HepG2 (cell line): ENCODE data around the gene KIFC1. TPM values are rescaled to one million over a fixed set of nuclear protein-coding genes. Genes with fewer than 3 reads are reported as not detected.

ENCODE experiments used
- ATAC-seq: fragments of 200-7000 bp; cut with Tn5 transposase; 3 replicates; pipeline ENCODE4 v1.9.1; 2020; ENCODE audit warnings: mild to moderate bottlenecking, moderate library complexity
- BruUV-seq: library from RNA; stranded (reverse); fragments of 400-500 nt; replicated peaks from 2 replicates; lab custom pipeline; 2021; lab: Mats Ljungman, UMichigan
- CTCF ChIA-PET: fragments of 300-600 bp; formaldehyde crosslinking; extraction: SDS; loops from one replicate; lab custom pipeline; 2021; ENCODE audit warnings: low total read pairs, inconsistent platforms, low intra/inter-chr PET ratio; lab: Yijun Ruan, JAX
- POLR2A ChIA-PET: fragments of 350-600 bp; sonication (Branson Sonifier 250); formaldehyde crosslinking; loops from one replicate; lab custom pipeline; 2020; ENCODE audit warnings: antibody characterized with exemption, inconsistent platforms; lab: Yijun Ruan, JAX
- DNase-seq: peaks from one replicate; pipeline ENCODE4 v3.0.0-alpha.2; 2015; ENCODE audit warnings: low spot score
- FAIRE-seq: peaks from 3 replicates; lab custom pipeline; 2011; peaks lifted over from hg19 to GRCh38; lab: Jason Lieb, UNC
- H2AFZ ChIP-seq: one replicate; pipeline ENCODE4 v1.6.1; 2011; ENCODE audit warnings: low read length, inconsistent platforms
- H3K27ac ChIP-seq: fragments of 300-600 bp; 3 replicates; pipeline ENCODE4 v1.8.0; 2011; ENCODE audit warnings: mixed run types, mild to moderate bottlenecking, mixed read lengths, low read length, inconsistent platforms; ENCODE audit not compliant: insufficient read depth; ENCODE audit errors: extremely low read length
- H3K27me3 ChIP-seq, 2 experiments: fragments of 200-600 bp in 1 of 2; 2 replicates in 1 of 2; 3 replicates in 1 of 2; pipeline versions ENCODE4 v1.6.0 to v1.8.0; 2011; ENCODE audit warnings: low read length in 2 of 2, mild to moderate bottlenecking in 2 of 2, moderate library complexity in 2 of 2, inconsistent platforms in 1 of 2; ENCODE audit not compliant: insufficient read depth in 2 of 2, control insufficient read depth in 1 of 2
- H3K36me3 ChIP-seq, 2 experiments: fragments of 200-600 bp in 1 of 2; replicated peaks in 1 of 2; 2 replicates in 1 of 2; 3 replicates in 1 of 2; pipeline versions ENCODE4 v1.5.1 to v1.8.0; 2011; ENCODE audit warnings: low read length in 2 of 2, inconsistent platforms in 1 of 2; ENCODE audit not compliant: insufficient read depth in 2 of 2, control insufficient read depth in 1 of 2
- H3K4me1 ChIP-seq: 2 replicates; pipeline ENCODE4 v1.5.1; 2012; ENCODE audit warnings: low read length, inconsistent platforms; ENCODE audit not compliant: insufficient read depth
- H3K4me2 ChIP-seq: 2 replicates; pipeline ENCODE4 v1.6.0; 2011; ENCODE audit warnings: low read depth, low read length, inconsistent platforms
- H3K4me3 ChIP-seq, 3 experiments: fragments of 200-600 bp in 1 of 3; sonication (generic), shearing (Covaris generic) in 1 of 3; replicated peaks in 1 of 3; 2 replicates each; pipeline ENCODE4 v1.5.1; 2011 to 2016; ENCODE audit warnings: low read length in 3 of 3, inconsistent platforms in 2 of 3, low read depth in 2 of 3, mild to moderate bottlenecking in 2 of 3, control low read depth in 1 of 3, mixed read lengths in 1 of 3; ENCODE audit not compliant: insufficient read depth in 1 of 3
- H3K79me2 ChIP-seq: one replicate; pipeline ENCODE4 v1.6.1; 2011; ENCODE audit warnings: low read length, inconsistent platforms; ENCODE audit not compliant: insufficient read depth
- H3K9ac ChIP-seq: 2 replicates; pipeline ENCODE4 v1.6.0; 2011; ENCODE audit warnings: mild to moderate bottlenecking, low read depth, low read length, inconsistent platforms; ENCODE audit not compliant: insufficient read depth
- H3K9me3 ChIP-seq: 2 replicates; pipeline ENCODE4 v1.5.1; 2012; ENCODE audit warnings: mild to moderate bottlenecking, low read length
- H4K20me1 ChIP-seq: 2 replicates; pipeline ENCODE4 v1.6.0; 2011; ENCODE audit warnings: inconsistent platforms, mild to moderate bottlenecking, low read length, moderate library complexity; ENCODE audit not compliant: insufficient read depth
- FOXP1 ChIP-seq, 2 experiments: fragments of 450-650 bp in 1 of 2; IDR thresholded peaks; 2 replicates each; pipeline ENCODE4 v1.6.1; 2017 to 2018; ENCODE audit warnings: antibody characterized with exemption in 1 of 2
- ISL2 ChIP-seq: sonication (generic); formaldehyde crosslinking; IDR thresholded peaks from 2 replicates; pipeline ENCODE4 v1.5.0; 2020; ENCODE audit warnings: missing genetic modification reagents
- JUNB ChIP-seq: sonication (generic); formaldehyde crosslinking; IDR thresholded peaks from 2 replicates; pipeline ENCODE4 v1.8.0; 2022; ENCODE audit warnings: missing genetic modification reagents, mild to moderate bottlenecking, borderline replicate concordance
- KLF9 ChIP-seq: IDR thresholded peaks from 2 replicates; pipeline ENCODE4 v1.6.1; 2016; ENCODE audit warnings: low read depth
- RBM39 ChIP-seq: fragments of 200-400 bp; formaldehyde crosslinking; IDR thresholded peaks from one replicate; pipeline ENCODE4 v1.6.1; 2018; ENCODE audit warnings: antibody characterized with exemption, mild to moderate bottlenecking, low read depth, low read length; ENCODE audit not compliant: poor library complexity, severe bottlenecking
- SALL1 ChIP-seq: sonication (generic); formaldehyde crosslinking; IDR thresholded peaks from 2 replicates; pipeline ENCODE4 v1.8.0; 2022; ENCODE audit warnings: mild to moderate bottlenecking, missing genetic modification reagents
- ZNF83 ChIP-seq: sonication (generic); formaldehyde crosslinking; IDR thresholded peaks from 2 replicates; pipeline ENCODE4 v1.4.0; 2020; ENCODE audit warnings: missing genetic modification reagents, mild to moderate bottlenecking, borderline replicate concordance
- WGBS: methylation state at CpG from one replicate; pipeline ENCODE4 v1.1.6; 2017; ENCODE audit warnings: low lambda C conversion rate; 5-methylcytosine and 5-hydroxymethylcytosine counted together
- in situ Hi-C: cut with HindIII; loops from 2 replicates; pipeline ENCODE4 v1.10.0; 2017; ENCODE audit warnings: low pct_unique_long_range_greater_than_20kb; ENCODE audit not compliant: extremely low pct_ligation_motif_present
- intact Hi-C: fragments of 100-400 bp; cut with micrococcal nuclease; formaldehyde crosslinking; loops from one replicate; pipeline ENCODE4 v1.10.0; 2022; ENCODE audit not compliant: unreplicated experiment
- polyA plus RNA-seq, 8 experiments: library from polyadenylated mRNA; depleted of rRNA in 3 of 8; stranded (reverse) in 7 of 8; unstranded in 1 of 8; fragments of >200 nt; fragmentation: Illumina TruSeq in 4 of 8; extraction: Trizol in 4 of 8; gene quantifications; 2 replicates each; pipeline versions ENCODE4 v1.2.1 to v1.2.3, GENCODE V29; 2011 to 2016; ENCODE audit warnings: low read depth in 4 of 8, missing spikeins in 1 of 8, mixed read lengths in 1 of 8; ENCODE audit not compliant: insufficient read depth in 1 of 8
- total RNA-seq, 5 experiments: library from RNA; depleted of rRNA; stranded (reverse); fragments of >200 nt; fragmentation: Illumina TruSeq; extraction: Trizol; gene quantifications; 2 replicates each; pipeline ENCODE4 v1.2.3, GENCODE V29; 2016; ENCODE audit warnings: low read depth in 1 of 5
- TF ChIP-seq, protein P1 (sequence below): sonication (generic); formaldehyde crosslinking; IDR thresholded peaks from 2 replicates; pipeline ENCODE4 v1.4.0; 2020; ENCODE audit warnings: missing genetic modification reagents, borderline replicate concordance
- TF ChIP-seq, protein P2 (sequence below): sonication (generic); formaldehyde crosslinking; IDR thresholded peaks from 2 replicates; pipeline ENCODE4 v1.4.0; 2020; ENCODE audit warnings: missing genetic modification reagents, borderline replicate concordance
- TF ChIP-seq, protein P3 (sequence below): sonication (generic); formaldehyde crosslinking; IDR thresholded peaks from 2 replicates; pipeline ENCODE4 v1.9.0; 2021; ENCODE audit warnings: mild to moderate bottlenecking, missing genetic modification reagents
- TF ChIP-seq, protein P4 (sequence below): IDR thresholded peaks from 2 replicates; pipeline ENCODE4 v1.6.1; 2016

The KIFC1 gene
- total and polyA plus RNA-seq, 2 of the 13 experiments (the other 11 are each of a cell fraction or from before 2014, with no cell fraction given): 25.0 to 45.5 TPM

DNA sequence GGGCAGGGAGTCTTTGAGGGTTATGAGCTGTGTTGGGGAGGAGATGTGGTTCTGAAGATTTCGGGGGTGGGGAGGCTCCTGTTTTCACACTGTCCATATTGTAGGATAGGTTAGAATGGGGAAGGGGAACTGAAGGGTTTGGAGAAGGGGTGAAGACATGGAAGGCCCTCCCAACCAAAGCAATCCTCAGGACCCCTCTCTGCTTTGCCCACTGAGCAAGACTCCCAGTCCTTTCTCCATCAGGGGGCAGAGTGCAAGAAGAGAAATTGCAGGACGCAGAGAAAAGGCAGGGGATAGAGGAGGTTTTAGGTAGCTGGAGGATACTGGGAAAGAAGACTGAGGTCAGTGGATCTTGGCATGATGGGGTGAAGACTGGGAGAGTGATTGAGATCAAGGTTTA lies 32.2 kb downstream of the KIFC1 start:
- Histone ChIP-seq H3K79me2 (no peaks in the 10 kb centered on the region), H3K9me3 (no peaks in the 10 kb centered on the region), H3K36me3 (no peaks in the 10 kb centered on the region), H4K20me1 (no peaks in the 10 kb centered on the region), H3K27ac (no peak overlapping the region), H3K27me3 (peaks cover 2 to 35% of the 10 kb centered on the region in 2 experiments; a peak in 3 of 5 replicates), H3K4me2 (no peak overlapping the region), H3K9ac (no peak overlapping the region), H2AFZ (no peak overlapping the region), H3K4me1 (peaks cover 41% of the 10 kb centered on the region), H3K4me3 (no peak overlapping the region)
- intact Hi-C loops: no loop called here
- 67% methylated on average over 2 of the region's 2 CpGs for WGBS
- no peak for FAIRE-seq
- ChIA-PET POLR2A (no interaction called here), CTCF (no interaction called here)
- no peak for ATAC-seq
- BruUV-seq: no TSS peak
- DNase-seq: no peak
- TF ChIP-seq, protein P1, sequence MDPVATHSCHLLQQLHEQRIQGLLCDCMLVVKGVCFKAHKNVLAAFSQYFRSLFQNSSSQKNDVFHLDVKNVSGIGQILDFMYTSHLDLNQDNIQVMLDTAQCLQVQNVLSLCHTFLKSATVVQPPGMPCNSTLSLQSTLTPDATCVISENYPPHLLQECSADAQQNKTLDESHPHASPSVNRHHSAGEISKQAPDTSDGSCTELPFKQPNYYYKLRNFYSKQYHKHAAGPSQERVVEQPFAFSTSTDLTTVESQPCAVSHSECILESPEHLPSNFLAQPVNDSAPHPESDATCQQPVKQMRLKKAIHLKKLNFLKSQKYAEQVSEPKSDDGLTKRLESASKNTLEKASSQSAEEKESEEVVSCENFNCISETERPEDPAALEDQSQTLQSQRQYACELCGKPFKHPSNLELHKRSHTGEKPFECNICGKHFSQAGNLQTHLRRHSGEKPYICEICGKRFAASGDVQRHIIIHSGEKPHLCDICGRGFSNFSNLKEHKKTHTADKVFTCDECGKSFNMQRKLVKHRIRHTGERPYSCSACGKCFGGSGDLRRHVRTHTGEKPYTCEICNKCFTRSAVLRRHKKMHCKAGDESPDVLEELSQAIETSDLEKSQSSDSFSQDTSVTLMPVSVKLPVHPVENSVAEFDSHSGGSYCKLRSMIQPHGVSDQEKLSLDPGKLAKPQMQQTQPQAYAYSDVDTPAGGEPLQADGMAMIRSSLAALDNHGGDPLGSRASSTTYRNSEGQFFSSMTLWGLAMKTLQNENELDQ (CRISPR knock-in tag): no peak
- TF ChIP-seq JUNB (CRISPR knock-in tag): no peak
- TF ChIP-seq FOXP1 (IDR thresholded peaks at IDR 0.05): no peak
- TF ChIP-seq FOXP1 (CRISPR knock-in tag; IDR thresholded peaks at IDR 0.05): no peak
- no peak for TF ChIP-seq RBM39
- no peak for TF ChIP-seq SALL1 (CRISPR knock-in tag)
- no peak for TF ChIP-seq KLF9
- no peak for TF ChIP-seq ISL2 (CRISPR knock-in tag)
- TF ChIP-seq, protein P2, sequence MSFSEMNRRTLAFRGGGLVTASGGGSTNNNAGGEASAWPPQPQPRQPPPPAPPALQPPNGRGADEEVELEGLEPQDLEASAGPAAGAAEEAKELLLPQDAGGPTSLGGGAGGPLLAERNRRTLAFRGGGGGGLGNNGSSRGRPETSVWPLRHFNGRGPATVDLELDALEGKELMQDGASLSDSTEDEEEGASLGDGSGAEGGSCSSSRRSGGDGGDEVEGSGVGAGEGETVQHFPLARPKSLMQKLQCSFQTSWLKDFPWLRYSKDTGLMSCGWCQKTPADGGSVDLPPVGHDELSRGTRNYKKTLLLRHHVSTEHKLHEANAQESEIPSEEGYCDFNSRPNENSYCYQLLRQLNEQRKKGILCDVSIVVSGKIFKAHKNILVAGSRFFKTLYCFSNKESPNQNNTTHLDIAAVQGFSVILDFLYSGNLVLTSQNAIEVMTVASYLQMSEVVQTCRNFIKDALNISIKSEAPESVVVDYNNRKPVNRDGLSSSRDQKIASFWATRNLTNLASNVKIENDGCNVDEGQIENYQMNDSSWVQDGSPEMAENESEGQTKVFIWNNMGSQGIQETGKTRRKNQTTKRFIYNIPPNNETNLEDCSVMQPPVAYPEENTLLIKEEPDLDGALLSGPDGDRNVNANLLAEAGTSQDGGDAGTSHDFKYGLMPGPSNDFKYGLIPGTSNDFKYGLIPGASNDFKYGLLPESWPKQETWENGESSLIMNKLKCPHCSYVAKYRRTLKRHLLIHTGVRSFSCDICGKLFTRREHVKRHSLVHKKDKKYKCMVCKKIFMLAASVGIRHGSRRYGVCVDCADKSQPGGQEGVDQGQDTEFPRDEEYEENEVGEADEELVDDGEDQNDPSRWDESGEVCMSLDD (CRISPR knock-in tag): no peak
- TF ChIP-seq, protein P3, sequence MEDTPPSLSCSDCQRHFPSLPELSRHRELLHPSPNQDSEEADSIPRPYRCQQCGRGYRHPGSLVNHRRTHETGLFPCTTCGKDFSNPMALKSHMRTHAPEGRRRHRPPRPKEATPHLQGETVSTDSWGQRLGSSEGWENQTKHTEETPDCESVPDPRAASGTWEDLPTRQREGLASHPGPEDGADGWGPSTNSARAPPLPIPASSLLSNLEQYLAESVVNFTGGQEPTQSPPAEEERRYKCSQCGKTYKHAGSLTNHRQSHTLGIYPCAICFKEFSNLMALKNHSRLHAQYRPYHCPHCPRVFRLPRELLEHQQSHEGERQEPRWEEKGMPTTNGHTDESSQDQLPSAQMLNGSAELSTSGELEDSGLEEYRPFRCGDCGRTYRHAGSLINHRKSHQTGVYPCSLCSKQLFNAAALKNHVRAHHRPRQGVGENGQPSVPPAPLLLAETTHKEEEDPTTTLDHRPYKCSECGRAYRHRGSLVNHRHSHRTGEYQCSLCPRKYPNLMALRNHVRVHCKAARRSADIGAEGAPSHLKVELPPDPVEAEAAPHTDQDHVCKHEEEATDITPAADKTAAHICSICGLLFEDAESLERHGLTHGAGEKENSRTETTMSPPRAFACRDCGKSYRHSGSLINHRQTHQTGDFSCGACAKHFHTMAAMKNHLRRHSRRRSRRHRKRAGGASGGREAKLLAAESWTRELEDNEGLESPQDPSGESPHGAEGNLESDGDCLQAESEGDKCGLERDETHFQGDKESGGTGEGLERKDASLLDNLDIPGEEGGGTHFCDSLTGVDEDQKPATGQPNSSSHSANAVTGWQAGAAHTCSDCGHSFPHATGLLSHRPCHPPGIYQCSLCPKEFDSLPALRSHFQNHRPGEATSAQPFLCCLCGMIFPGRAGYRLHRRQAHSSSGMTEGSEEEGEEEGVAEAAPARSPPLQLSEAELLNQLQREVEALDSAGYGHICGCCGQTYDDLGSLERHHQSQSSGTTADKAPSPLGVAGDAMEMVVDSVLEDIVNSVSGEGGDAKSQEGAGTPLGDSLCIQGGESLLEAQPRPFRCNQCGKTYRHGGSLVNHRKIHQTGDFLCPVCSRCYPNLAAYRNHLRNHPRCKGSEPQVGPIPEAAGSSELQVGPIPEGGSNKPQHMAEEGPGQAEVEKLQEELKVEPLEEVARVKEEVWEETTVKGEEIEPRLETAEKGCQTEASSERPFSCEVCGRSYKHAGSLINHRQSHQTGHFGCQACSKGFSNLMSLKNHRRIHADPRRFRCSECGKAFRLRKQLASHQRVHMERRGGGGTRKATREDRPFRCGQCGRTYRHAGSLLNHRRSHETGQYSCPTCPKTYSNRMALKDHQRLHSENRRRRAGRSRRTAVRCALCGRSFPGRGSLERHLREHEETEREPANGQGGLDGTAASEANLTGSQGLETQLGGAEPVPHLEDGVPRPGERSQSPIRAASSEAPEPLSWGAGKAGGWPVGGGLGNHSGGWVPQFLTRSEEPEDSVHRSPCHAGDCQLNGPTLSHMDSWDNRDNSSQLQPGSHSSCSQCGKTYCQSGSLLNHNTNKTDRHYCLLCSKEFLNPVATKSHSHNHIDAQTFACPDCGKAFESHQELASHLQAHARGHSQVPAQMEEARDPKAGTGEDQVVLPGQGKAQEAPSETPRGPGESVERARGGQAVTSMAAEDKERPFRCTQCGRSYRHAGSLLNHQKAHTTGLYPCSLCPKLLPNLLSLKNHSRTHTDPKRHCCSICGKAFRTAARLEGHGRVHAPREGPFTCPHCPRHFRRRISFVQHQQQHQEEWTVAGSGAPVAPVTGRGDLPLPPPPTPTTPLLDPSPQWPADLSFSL (CRISPR knock-in tag): no peak
- TF ChIP-seq, protein P4, sequence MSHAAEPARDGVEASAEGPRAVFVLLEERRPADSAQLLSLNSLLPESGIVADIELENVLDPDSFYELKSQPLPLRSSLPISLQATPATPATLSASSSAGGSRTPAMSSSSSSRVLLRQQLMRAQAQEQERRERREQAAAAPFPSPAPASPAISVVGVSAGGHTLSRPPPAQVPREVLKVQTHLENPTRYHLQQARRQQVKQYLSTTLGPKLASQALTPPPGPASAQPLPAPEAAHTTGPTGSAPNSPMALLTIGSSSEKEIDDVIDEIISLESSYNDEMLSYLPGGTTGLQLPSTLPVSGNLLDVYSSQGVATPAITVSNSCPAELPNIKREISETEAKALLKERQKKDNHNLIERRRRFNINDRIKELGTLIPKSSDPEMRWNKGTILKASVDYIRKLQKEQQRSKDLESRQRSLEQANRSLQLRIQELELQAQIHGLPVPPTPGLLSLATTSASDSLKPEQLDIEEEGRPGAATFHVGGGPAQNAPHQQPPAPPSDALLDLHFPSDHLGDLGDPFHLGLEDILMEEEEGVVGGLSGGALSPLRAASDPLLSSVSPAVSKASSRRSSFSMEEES (CRISPR knock-in tag): no peak
- TF ChIP-seq ZNF83: no peak
- in situ Hi-C loops: loop anchor here (25.0 kb wide), 1 partner anchor 136 kb away; the partner anchor contains the start of genes B3GALT4, PFDN6, RGL2 and WDR46
